ENCODE data around the gene ANKRD33B. TPM values are rescaled to one million over a fixed set of nuclear protein-coding genes. Genes with fewer than 3 reads are reported as not detected.
"Not testable (repeated sequence)": the region's sequence is repeated elsewhere in the genome, so short reads cannot be mapped to it uniquely, and the experiment has no call there.

ANKRD33B gene
- total RNA-seq, 1 donor from 2014 or later = 7.2 TPM

- DNase-seq (ENCODE audit: low spot score) = no peak
Measured at GRCh38 chr5:10635257-10635866, 71.5 kb downstream of the ANKRD33B start.

GRCh38 chr5:10635867-10636350 lies 72.0 kb downstream of the ANKRD33B start:
- no peak for DNase-seq (ENCODE audit: low spot score)

GRCh38 chr5:10636363-10637142 lies 72.7 kb downstream of the ANKRD33B start:
- no peak for DNase-seq (ENCODE audit: low spot score)

GRCh38 chr5:10637944-10638343 lies 74.1 kb downstream of the ANKRD33B start:
- no peak for DNase-seq (ENCODE audit: low spot score)

GRCh38 chr5:10638723-10639122 lies 74.9 kb downstream of the ANKRD33B start:
- not testable (repeated sequence) for DNase-seq (ENCODE audit: low spot score)

- no peak for DNase-seq (ENCODE audit: low spot score)
Measured at GRCh38 chr5:10639846-10640368, 76.0 kb downstream of the ANKRD33B start.

- DNase-seq (ENCODE audit: low spot score) = no peak
Measured at GRCh38 chr5:10642367-10642766, 78.5 kb downstream of the ANKRD33B start.

- DNase-seq (ENCODE audit: low spot score) = no peak
Measured at GRCh38 chr5:10644192-10644591, 80.3 kb downstream of the ANKRD33B start.

- no peak for DNase-seq (ENCODE audit: low spot score)
Measured at GRCh38 chr5:10645146-10645545, 81.3 kb downstream of the ANKRD33B start.

GRCh38 chr5:10645671-10646070 lies 81.8 kb downstream of the ANKRD33B start:
- no peak for DNase-seq (ENCODE audit: low spot score)

- no peak for DNase-seq (ENCODE audit: low spot score)
Measured at GRCh38 chr5:10647640-10648039, 83.8 kb downstream of the ANKRD33B start.

GRCh38 chr5:10648806-10649665 lies 85.2 kb downstream of the ANKRD33B start:
- no peak for DNase-seq (ENCODE audit: low spot score)

- DNase-seq (ENCODE audit: low spot score) = no peak
Measured at GRCh38 chr5:10649666-10650380, 86.0 kb downstream of the ANKRD33B start.

- DNase-seq (ENCODE audit: low spot score) = no peak
Measured at GRCh38 chr5:10652151-10652550, 88.3 kb downstream of the ANKRD33B start.

- DNase-seq (ENCODE audit: low spot score) = no peak
Measured at GRCh38 chr5:10652606-10653005, 88.7 kb downstream of the ANKRD33B start.

- DNase-seq (ENCODE audit: low spot score) = no peak
Measured at GRCh38 chr5:10653043-10653442, 89.2 kb downstream of the ANKRD33B start.

- DNase-seq (ENCODE audit: low spot score) = no peak
Measured at GRCh38 chr5:10653751-10654400, 90.0 kb downstream of the ANKRD33B start.

GRCh38 chr5:10654566-10654965 lies 90.7 kb downstream of the ANKRD33B start:
- DNase-seq (ENCODE audit: low spot score) = no peak

- no peak for DNase-seq (ENCODE audit: low spot score)
Measured at GRCh38 chr5:10655161-10655971, 91.5 kb downstream of the ANKRD33B start.

Measured in umbilical cord (tissue), 2 donors.